Activated CD4-positive, alpha-beta T cell treated with anti-CD3 and anti-CD28 coated beads, Interleukin-10, Interleukin-2, amounts not matched to agents 100 ng/mL and 50 ng/mL, durations not matched to agents 16 hours and 8 hours (primary cell): ENCODE results near the gene EXOC4.

Experiments
- DNase-seq: peaks from one replicate; pipeline ENCODE4 v3.0.0-alpha.2; 2020

Gene EXOC4

DNA sequence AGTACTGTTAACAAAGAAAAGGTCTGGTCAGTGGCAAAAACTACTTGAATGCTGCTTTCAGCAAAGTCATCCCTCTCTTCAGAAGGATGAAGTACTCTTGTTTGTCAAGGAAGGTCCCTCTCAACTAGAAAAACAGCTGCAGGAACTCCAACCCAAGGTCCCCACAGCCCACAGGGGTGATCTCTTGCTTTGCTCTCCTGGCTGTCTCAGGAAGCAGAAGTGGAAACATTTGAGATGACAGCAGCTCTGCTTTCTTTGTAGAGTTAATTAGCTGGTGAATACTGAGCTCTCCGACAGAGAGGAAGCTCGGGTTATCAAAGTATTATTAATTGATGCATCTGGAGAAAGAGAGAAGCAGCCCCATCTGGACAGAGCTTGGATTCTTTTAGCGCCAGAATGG is 848.8 kb downstream of the EXOC4 start:
- DNase-seq, result no peak

DNA sequence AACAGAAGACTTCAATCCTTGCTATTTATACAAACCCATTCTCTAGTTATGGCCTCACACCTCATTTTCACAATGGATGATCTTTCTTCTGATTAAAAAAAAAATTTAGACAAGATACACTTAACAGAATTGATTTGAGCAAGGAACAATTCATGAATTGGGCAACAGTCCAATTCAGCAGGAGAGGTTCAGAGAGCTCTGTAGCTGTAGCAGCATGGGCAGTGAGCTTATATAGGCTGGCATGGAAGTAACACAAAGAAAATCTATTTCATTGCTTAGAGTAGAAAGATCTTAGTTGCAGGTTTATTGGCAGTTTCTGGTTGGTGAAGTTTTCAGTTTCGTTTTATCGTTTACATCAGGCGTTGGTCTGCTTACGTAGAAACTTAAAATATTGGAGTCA is 851.3 kb downstream of the EXOC4 start:
- DNase-seq, result no peak

DNA sequence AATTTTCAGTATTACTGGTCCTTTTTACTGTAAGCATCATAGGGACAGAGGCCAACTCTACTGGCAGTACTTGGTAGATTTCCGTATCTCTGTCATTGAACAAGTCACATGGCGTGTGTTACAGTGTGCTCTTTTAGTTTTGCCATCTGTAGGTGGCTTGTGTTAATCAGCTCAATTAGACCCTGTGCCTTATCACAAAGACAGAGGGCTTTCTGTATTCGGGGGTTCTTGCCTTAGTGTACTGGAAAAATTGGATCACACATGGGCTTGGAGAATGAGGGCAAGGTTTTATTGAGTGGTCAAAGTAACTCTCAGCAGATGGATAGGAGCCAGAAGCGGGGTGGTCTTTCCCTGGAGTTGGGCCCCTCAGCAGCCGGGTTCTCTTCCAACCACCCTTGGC is 853.0 kb downstream of the EXOC4 start:
- DNase-seq, result no peak

DNA sequence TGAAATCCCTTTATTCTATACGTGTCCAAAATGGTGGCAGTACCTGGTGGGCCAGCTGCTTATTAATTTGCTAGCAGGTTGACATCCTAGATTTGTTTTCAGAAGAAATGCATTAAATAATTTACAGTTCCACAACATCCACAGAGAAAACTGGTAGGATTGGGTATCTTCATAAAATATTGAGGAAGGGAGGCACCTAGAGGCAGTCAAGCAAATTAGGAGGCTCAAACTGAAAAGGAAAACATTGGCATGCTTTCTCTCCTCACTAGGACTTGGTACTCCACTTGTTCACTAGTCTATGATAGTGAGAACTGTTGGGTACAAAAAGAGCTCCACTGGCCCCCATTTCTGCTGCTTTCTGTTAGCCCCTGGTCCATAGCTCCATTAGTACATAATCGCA is 855.9 kb downstream of the EXOC4 start:
- DNase-seq, result no peak

DNA sequence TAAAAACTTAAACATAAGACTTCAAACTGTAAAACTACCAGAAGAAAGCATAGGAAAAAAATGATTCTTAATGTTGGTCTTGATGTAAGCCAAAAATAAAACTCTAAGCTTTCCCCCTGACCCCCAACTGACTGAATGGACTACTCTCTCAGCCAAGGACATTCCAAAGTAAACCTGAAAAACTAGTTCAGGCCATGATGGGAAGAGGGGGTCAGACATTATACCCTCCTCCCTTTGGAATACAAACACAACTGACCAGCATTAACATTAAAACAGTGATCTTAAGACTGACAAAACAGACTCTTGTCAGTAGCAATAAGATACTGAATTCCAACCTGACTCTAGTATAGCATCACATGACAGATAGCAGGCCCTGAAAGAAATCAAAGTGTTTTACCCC is 860.8 kb downstream of the EXOC4 start:
- no peak for DNase-seq

DNA sequence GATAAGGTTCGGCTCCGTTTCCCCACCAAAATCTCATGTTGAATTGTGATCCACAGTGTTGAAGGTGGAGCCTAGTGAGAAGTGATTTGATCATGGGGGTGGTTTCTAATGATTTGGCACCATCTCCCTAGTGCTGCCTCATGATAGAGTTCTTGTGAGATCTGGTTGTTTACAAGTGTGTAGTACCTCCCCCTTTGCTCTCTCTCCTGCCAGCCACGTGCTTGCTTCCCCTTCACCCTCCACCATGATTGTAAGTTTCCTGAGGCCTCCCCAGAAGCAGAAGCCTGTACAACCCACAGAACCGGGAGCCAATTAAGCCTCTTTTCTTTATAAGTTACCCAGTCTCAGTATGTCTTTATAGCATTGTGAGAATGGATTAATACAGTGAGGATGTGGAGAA is 862.1 kb downstream of the EXOC4 start:
- DNase-seq, result no peak
